Hepatocyte (in vitro differentiated cells): ENCODE results near the gene CTNNA3. TPM values are rescaled to one million over a fixed set of nuclear protein-coding genes. Genes with fewer than 3 reads are reported as not detected.
"Not testable (repeated sequence)": the region's sequence is repeated elsewhere in the genome, so short reads cannot be mapped to it uniquely, and the experiment has no call there.

Source experiments
- DNase-seq: peaks from one replicate; pipeline ENCODE4 v3.0.0-alpha.2; 2016; ENCODE audit warnings: low spot score
- H2AFZ ChIP-seq: fragments of 200-600 bp; sonication (generic); 2 replicates; pipeline ENCODE4 v1.6.0; 2016; ENCODE audit warnings: antibody characterized with exemption, mild to moderate bottlenecking
- H3K27ac ChIP-seq: fragments of 200-600 bp; sonication (generic); 2 replicates; pipeline ENCODE4 v1.5.1; 2016; ENCODE audit warnings: mild to moderate bottlenecking
- H3K27me3 ChIP-seq: fragments of 200-600 bp; sonication (generic); 2 replicates; pipeline ENCODE4 v1.6.1; 2016
- H3K36me3 ChIP-seq: fragments of 200-600 bp; sonication (generic); replicated peaks from 2 replicates; pipeline ENCODE4 v1.5.1; 2016; ENCODE audit warnings: low read depth; ENCODE audit not compliant: insufficient read depth
- H3K4me1 ChIP-seq: fragments of 200-600 bp; sonication (generic); 2 replicates; pipeline ENCODE4 v1.5.1; 2016; ENCODE audit warnings: mild to moderate bottlenecking, moderate library complexity; ENCODE audit not compliant: insufficient read depth
- H3K4me2 ChIP-seq: fragments of 200-600 bp; sonication (generic); 2 replicates; pipeline ENCODE4 v1.6.0; 2016
- H3K4me3 ChIP-seq: fragments of 200-600 bp; sonication (generic); 2 replicates; pipeline ENCODE4 v1.5.1; 2016; ENCODE audit warnings: mild to moderate bottlenecking
- H3K79me2 ChIP-seq: fragments of 200-600 bp; sonication (generic); 2 replicates; pipeline ENCODE4 v1.6.0; 2017; ENCODE audit warnings: mild to moderate bottlenecking
- H3K9me2 ChIP-seq: fragments of 200-600 bp; sonication (generic); replicated peaks from 2 replicates; pipeline ENCODE4 v1.6.0; 2017; ENCODE audit warnings: mild to moderate bottlenecking; ENCODE audit not compliant: insufficient read depth
- H3K9me3 ChIP-seq: fragments of 200-600 bp; sonication (generic); 2 replicates; pipeline ENCODE4 v1.5.1; 2016; ENCODE audit warnings: low read depth, mild to moderate bottlenecking
- H4K20me1 ChIP-seq: fragments of 200-600 bp; sonication (generic); 2 replicates; pipeline ENCODE4 v1.6.0; 2016; ENCODE audit warnings: mild to moderate bottlenecking; ENCODE audit not compliant: insufficient read depth, poor library complexity, severe bottlenecking
- EZH2 ChIP-seq: fragments of 200-600 bp; sonication (generic); IDR thresholded peaks from 2 replicates; pipeline ENCODE4 v1.6.1; 2016; ENCODE audit warnings: antibody characterized with exemption, mild to moderate bottlenecking, borderline replicate concordance
- EZH2phosphoT487 ChIP-seq: fragments of 200-600 bp; sonication (generic); IDR thresholded peaks from one replicate; pipeline ENCODE4 v1.6.1; 2018; ENCODE audit warnings: antibody characterized with exemption, mild to moderate bottlenecking, low read depth, moderate library complexity; ENCODE audit not compliant: unreplicated experiment, severe bottlenecking
- WGBS: methylation state at CpG from one replicate; pipeline ENCODE4 v1.1.6; 2016; ENCODE audit warnings: low lambda C conversion rate; ENCODE audit errors: missing lambda C conversion rate; 5-methylcytosine and 5-hydroxymethylcytosine counted together
- polyA plus RNA-seq: library from polyadenylated mRNA; unstranded; fragments of >200 nt; fragmentation: Nextera tagmentation; extraction: Ambion mirVana; gene quantifications from 2 replicates; pipeline ENCODE4 v1.2.1, GENCODE V29; 2016
- total RNA-seq: library from RNA; depleted of rRNA; stranded (reverse); fragments of >200 nt; gene quantifications from 2 replicates; pipeline ENCODE4 v1.2.3, GENCODE V29; 2014
- TF ChIP-seq, protein P1 (sequence below): fragments of 200-600 bp; sonication (generic); IDR thresholded peaks from 2 replicates; pipeline ENCODE4 v1.5.1; 2016; ENCODE audit warnings: antibody characterized with exemption, mild to moderate bottlenecking; ENCODE audit not compliant: poor library complexity

Gene CTNNA3
- total and polyA plus RNA-seq, 2 experiments from 2014 or later: 12.9 to 25.9 TPM

DNA sequence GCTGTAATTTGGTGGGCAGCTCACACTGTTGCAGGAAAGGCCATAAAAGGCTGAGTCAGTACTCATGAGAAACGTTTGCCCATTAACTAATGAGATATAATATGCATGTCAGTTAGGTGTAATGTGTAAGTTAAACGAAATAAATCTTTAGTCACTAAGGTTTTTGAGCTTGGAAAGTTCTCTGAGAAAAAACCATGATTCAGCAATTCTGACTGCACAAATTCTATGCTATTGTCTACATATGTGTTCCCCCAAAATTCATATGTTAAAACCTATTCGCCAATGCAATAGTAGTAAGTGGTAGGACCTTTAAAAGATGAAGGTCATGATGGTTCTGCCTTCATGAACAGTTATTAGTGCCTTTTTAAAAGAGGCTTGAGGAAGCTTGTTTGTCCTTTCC, 1329.8 kb downstream of the CTNNA3 start:
- Histone ChIP-seq H3K9me2 (no peaks in the 10 kb centered on the region), H3K27me3 (no peaks in the 10 kb centered on the region), H3K79me2 (no peaks in the 10 kb centered on the region), H3K4me3 (no peak overlapping the region), H4K20me1 (no peaks in the 10 kb centered on the region), H3K4me2 (no peak overlapping the region), H3K27ac (no peak overlapping the region), H3K4me1 (no peaks in the 10 kb centered on the region), H3K9me3 (no peaks in the 10 kb centered on the region), H2AFZ (no peak overlapping the region), H3K36me3 (no peaks in the 10 kb centered on the region)
- no peak for DNase-seq
- TF ChIP-seq, protein P1, sequence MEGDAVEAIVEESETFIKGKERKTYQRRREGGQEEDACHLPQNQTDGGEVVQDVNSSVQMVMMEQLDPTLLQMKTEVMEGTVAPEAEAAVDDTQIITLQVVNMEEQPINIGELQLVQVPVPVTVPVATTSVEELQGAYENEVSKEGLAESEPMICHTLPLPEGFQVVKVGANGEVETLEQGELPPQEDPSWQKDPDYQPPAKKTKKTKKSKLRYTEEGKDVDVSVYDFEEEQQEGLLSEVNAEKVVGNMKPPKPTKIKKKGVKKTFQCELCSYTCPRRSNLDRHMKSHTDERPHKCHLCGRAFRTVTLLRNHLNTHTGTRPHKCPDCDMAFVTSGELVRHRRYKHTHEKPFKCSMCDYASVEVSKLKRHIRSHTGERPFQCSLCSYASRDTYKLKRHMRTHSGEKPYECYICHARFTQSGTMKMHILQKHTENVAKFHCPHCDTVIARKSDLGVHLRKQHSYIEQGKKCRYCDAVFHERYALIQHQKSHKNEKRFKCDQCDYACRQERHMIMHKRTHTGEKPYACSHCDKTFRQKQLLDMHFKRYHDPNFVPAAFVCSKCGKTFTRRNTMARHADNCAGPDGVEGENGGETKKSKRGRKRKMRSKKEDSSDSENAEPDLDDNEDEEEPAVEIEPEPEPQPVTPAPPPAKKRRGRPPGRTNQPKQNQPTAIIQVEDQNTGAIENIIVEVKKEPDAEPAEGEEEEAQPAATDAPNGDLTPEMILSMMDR: no peak
- TF ChIP-seq EZH2phosphoT487: no peak
- no peak for TF ChIP-seq EZH2
- 68% methylated on average over 3 of the region's 3 CpGs for WGBS

DNA sequence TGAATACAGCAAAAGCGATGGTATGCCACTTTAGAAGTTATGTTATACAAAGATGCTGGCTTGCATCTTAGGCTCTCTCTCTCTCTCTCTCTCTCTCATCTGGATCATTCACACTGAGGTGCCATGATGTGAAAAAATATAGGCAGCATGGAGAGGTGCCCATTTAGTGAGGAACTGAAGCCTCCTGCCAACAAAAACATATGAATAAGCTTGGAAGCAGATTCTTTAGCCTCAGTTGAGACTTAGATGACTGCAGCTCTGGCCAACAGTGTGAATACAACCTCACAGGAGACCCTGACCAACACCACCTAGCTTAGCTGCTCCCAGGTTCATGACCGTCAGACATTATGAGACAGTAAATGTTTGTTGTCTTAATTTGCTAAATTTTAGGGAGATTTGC, 1330.3 kb downstream of the CTNNA3 start:
- WGBS: 76% methylated on average over 2 of the region's 2 CpGs
- H4K20me1 ChIP-seq: no peaks in the 10 kb centered on the region
- no peak overlapping the region for H3K27ac ChIP-seq
- TF ChIP-seq EZH2 (no peak), EZH2phosphoT487 (no peak)
- TF ChIP-seq, protein P1: no peak
- H3K9me2 ChIP-seq: no peaks in the 10 kb centered on the region
- H3K9me3 ChIP-seq: no peaks in the 10 kb centered on the region
- DNase-seq: no peak
- H3K36me3 ChIP-seq: no peaks in the 10 kb centered on the region
- H3K4me2 ChIP-seq: no peak overlapping the region
- H2AFZ ChIP-seq: no peak overlapping the region
- no peaks in the 10 kb centered on the region for H3K4me1 ChIP-seq
- H3K79me2 ChIP-seq: no peaks in the 10 kb centered on the region
- no peak overlapping the region for H3K4me3 ChIP-seq
- H3K27me3 ChIP-seq: no peaks in the 10 kb centered on the region

DNA sequence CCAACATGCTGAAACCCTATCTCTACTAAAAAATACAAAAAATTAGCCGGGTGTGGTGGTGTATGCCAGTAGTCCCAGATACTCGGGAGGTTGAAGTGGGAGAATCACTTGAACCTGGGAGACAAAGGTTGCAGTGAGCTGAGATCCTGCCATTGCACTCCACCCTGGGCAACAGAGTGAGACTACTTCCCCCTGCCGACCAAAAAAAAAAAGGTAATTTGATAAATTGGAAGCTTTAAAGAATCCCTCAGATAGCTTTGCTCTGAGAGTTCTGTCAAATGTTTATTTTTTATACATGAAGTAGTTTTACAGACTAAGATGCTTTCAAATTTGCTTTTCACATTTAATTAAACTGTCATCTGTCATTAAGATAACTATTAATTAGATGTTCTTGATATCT, 1333.5 kb downstream of the CTNNA3 start:
- no peaks in the 10 kb centered on the region for H3K4me1 ChIP-seq
- H3K9me2 ChIP-seq: no peaks in the 10 kb centered on the region
- H4K20me1 ChIP-seq: no peaks in the 10 kb centered on the region
- no peak overlapping the region for H3K4me3 ChIP-seq
- H3K9me3 ChIP-seq: no peaks in the 10 kb centered on the region
- H2AFZ ChIP-seq: no peak overlapping the region
- no peak for DNase-seq
- H3K27me3 ChIP-seq: no peaks in the 10 kb centered on the region
- no peaks in the 10 kb centered on the region for H3K79me2 ChIP-seq
- TF ChIP-seq EZH2 (no peak), EZH2phosphoT487 (no peak)
- TF ChIP-seq, protein P1: no peak
- H3K36me3 ChIP-seq: no peaks in the 10 kb centered on the region
- H3K27ac ChIP-seq: no peak overlapping the region
- H3K4me2 ChIP-seq: no peak overlapping the region
- WGBS: 86% methylated on average over 3 of the region's 3 CpGs

DNA sequence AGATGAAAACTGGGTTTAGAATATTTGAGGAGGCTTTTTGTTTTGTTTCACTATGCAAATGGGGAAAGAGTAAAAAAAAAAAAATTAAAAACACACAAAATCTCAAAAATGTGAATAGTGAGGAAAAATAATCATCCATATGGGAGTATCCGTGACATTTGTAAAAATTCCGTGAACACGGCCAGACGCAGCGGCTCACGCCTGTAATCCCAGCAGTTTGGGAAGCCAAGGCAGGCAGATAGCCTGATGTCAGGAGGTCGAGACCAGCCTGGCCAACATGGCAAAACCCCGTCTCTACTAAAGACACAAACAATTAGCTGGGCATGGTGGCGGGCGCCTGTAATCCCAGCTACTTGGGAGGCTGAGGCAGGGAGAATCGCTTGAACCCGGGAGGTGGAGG, 1342.2 kb downstream of the CTNNA3 start:
- H3K9me2 ChIP-seq, H3K27me3 ChIP-seq, H2AFZ ChIP-seq, H3K9me3 ChIP-seq, DNase-seq, H4K20me1 ChIP-seq, H3K79me2 ChIP-seq, H3K36me3 ChIP-seq, H3K4me2 ChIP-seq, H3K27ac ChIP-seq, H3K4me1 ChIP-seq, H3K4me3 ChIP-seq: not testable (repeated sequence)
- WGBS: 97% methylated on average over 12 of the region's 12 CpGs
